RWPE1 (cell line): ENCODE data around the gene DENND1A.

Experiments
- CTCF ChIA-PET: fragments of 350-600 bp; sonication (Branson Sonifier 250); formaldehyde crosslinking; extraction: SDS; loops from one replicate; lab custom pipeline; 2021; lab: Yijun Ruan, JAX
- POLR2A ChIA-PET: fragments of 400-600 bp; formaldehyde crosslinking; extraction: SDS; loops from one replicate; lab custom pipeline; 2020; ENCODE audit warnings: antibody characterized with exemption; ENCODE audit not compliant: low non-redundant PET; lab: Yijun Ruan, JAX
- DNase-seq: peaks from one replicate; pipeline ENCODE4 v3.0.0; 2012; ENCODE audit warnings: low spot score
- H3K27ac ChIP-seq: fragments of 450-650 bp; 2 replicates; pipeline ENCODE4 v1.5.1; 2017
- CTCF ChIP-seq: fragments of 450-650 bp; conservative IDR thresholded peaks from 2 replicates; pipeline ENCODE4 v1.5.1; 2017; ENCODE audit warnings: low read depth, mild to moderate bottlenecking

DENND1A gene

GRCh38 chr9:123959787-123960186 is 29.9 kb upstream of the DENND1A start:
- H3K27ac ChIP-seq, result no peak overlapping the region
- no peak for DNase-seq
- CTCF ChIA-PET, result no interaction called here
- POLR2A ChIA-PET, result no interaction called here
- no peak for TF ChIP-seq CTCF

- no peak overlapping the region for H3K27ac ChIP-seq
- no peak for DNase-seq
- POLR2A ChIA-PET, result no interaction called here
- no peak for TF ChIP-seq CTCF
- CTCF ChIA-PET, result no interaction called here
These were observed 27.8 kb upstream of the DENND1A start for GRCh38 chr9:123957731-123958130.

- POLR2A ChIA-PET, result no interaction called here
- TF ChIP-seq CTCF, result no peak
- no peak for DNase-seq
- CTCF ChIA-PET, result no interaction called here
- no peak overlapping the region for H3K27ac ChIP-seq
These were observed 27.3 kb upstream of the DENND1A start for GRCh38 chr9:123957168-123957721.

GRCh38 chr9:123955637-123956036 is 25.7 kb upstream of the DENND1A start:
- DNase-seq, result no peak
- no peak for TF ChIP-seq CTCF
- ChIA-PET POLR2A (no interaction called here), CTCF (interaction anchor here (0.8 kb wide), 1 partner anchor 575 kb away, joined by 4 read pairs; no protein-coding TSS in a partner anchor)
- H3K27ac ChIP-seq, result no peak overlapping the region

GRCh38 chr9:123954518-123955280 is 24.8 kb upstream of the DENND1A start:
- POLR2A ChIA-PET, result no interaction called here
- no peak for DNase-seq
- CTCF ChIA-PET, result interaction anchor here (0.5 to 0.6 kb wide), 2 partner anchors 12 to 381 kb away, joined by 3 read pairs; no protein-coding TSS in a partner anchor
- TF ChIP-seq CTCF, result no peak
- no peak overlapping the region for H3K27ac ChIP-seq

GRCh38 chr9:123952641-123953495 is 22.9 kb upstream of the DENND1A start:
- no peak for TF ChIP-seq CTCF
- no peak overlapping the region for H3K27ac ChIP-seq
- ChIA-PET POLR2A (interaction anchor here (0.6 kb wide), 1 partner anchor 104 kb away, joined by 4 read pairs; no protein-coding TSS in a partner anchor), CTCF (interaction anchor here (0.6 to 1.0 kb wide), 4 partner anchors 38 to 923 kb away, joined by 3 to 10 read pairs (median 4); no protein-coding TSS in a partner anchor)
- no peak for DNase-seq
